Measurements from ENCODE around the gene LIMCH1. TPM values are rescaled to one million over a fixed set of nuclear protein-coding genes. Genes with fewer than 3 reads are reported as not detected.
"Not testable (repeated sequence)": the region's sequence is repeated elsewhere in the genome, so short reads cannot be mapped to it uniquely, and the experiment has no call there.

Gene LIMCH1
- total RNA-seq, 1 donor from 2014 or later: 53.8 TPM

DNA sequence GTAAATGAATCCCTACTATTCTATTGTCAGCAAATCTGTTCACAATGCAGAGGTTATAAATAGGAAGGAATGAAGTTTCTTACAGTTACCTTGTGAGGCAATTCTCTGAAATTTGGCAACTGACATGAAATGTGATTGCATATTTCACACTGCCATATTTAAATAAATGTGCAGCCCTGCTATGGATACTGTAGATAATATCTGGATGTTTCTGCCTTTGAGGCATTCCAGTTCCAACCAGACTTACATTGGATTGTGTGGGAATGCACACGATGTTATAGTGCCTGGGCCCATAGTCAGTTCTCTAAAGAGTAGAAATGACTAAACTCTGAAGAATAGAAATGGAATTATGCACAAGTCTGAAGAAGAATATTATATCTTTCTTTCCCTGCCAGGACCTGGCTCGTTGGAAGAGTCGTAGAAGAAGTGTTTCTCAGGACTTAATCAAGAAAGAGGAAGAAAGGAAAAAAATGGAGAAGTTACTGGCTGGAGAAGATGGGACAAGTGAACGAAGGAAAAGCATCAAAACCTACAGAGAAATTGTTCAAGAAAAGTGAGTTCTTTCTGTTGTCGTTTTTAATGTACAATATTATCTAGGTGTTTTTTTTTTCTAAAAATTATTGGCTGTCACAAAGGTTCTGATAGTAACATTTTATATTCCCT lies 107.9 kb downstream of the LIMCH1 start:
- no peak for DNase-seq

DNA sequence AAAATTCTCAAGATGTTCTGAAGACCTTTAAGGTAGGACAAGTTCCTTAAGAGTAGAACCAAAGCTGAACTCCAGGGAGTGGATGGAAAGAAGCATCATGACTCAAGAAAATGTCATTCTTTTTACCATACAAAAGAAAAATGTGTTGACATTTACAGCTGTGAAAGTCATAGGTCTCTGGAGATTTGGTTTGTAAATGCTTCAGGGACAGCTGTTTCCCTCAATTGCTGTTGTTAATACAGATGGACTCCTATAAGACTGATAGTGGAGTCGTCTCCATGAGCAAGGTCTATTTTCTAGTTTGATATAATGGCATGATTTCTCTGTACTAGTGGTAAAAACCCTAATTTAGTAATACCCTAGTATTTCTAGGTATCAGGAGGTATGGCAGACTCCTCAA lies 108.9 kb downstream of the LIMCH1 start:
- DNase-seq: no peak

DNA sequence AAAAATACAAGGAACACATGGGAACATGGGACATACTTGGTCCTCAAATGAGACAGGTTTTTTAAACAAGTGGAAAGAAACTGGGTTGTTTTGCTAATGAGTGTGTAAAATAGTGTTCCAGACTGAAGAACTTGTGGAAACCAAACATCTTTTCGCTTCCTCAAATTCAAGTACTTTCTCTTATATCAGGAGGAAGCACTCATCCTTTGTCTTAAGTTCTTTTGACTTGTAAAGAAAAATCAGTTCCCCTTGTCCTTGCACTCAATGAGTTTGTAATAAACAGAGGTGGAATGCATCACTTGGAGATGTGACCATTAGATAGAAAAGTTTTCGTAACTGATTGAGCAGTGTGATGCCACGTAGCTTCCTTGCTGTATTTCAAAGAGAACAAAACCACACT lies 109.4 kb downstream of the LIMCH1 start:
- no peak for DNase-seq

DNA sequence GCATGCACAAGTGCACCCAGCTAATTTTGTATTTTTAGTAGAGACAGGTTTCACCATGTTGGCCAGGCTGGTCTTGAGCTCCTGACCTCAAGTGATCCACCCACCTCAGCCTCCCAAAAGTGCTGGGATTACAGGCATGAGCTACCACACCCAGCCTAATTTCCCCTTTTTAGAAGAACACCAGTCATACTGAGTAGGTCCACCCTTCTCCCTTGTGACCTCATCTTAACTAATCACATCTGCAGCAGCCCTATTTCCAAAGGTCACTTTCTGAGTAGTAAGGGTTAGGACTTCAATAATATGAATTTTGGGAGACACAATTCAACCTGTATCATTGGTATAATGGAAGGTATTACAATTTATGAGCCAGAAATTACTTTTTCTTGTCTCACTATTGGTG lies 113.2 kb downstream of the LIMCH1 start:
- not testable (repeated sequence) for DNase-seq

DNA sequence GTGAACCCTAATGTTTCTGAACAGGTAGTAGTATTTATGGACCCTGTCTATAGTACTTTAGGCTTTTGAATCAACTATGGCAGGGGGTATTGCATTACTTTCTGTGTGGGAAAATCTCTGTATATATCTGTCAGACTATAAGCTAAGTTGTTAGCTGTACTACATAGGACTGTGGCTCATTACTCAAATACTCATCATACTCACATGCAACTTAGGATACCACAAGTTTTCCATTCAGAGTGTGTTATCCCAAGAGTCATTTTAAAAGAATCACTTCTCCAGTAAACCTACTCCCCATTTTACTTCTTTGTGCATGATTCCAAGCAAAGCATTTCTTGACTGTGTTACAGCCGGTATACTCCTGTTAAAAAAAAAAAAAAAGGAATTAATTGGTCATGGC lies 115.0 kb downstream of the LIMCH1 start:
- DNase-seq: no peak

DNA sequence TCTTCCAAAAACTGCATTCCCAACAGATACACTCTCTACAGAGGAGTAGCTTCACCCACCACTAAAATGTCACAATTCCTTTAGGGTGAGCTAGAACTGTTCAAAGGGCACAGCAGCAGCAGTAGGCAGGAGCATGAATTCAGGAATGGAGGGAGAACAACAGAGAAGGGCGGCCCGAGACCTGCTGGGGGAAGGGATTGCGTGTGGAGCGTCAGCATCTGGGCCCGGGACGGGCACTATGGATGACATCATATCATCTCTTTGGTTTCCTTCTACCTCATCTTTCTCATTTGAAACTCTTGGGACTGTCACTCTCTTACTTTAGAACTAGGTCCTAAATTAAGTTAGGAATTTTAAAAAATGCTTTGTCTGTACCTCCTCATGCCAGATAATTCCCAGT lies 115.6 kb downstream of the LIMCH1 start:
- no peak for DNase-seq

DNA sequence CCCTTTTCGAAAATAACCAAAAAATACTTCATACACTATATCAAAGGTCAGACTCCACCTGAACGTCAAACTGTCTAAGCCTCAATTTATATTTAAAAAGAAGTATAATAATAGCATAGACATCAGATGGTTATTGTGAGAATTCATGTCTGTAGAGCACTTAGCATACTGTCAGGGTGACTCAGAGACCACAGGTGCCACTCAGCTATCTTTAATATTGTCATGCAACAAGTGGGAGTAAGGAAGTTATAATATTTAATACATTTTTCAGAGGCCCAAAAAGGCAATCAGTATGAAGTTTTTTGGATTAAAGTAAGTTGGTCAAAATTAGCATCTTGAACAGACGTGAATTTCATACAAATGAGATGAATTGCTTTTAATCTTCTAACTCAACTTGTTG lies 117.2 kb downstream of the LIMCH1 start:
- DNase-seq: no peak

DNA sequence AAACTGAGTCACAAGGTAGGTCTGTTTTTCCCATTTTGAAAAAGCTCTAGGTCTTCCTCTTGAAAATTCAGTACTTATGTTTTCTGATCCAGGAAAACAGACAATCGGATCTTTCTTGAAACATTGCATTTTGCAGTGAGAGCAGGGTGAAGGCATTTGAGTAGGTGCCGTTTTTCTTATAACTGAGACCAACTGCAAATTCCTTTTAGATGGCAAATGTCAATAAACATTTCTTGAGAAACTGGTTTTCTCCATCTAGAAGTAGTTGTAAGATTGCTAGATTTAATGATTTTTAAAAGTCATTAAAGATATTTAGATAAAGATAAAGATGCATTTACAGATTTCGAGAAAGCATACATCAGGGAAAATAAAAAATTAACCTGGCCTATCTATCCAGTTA lies 118.1 kb downstream of the LIMCH1 start:
- DNase-seq: no peak

DNA sequence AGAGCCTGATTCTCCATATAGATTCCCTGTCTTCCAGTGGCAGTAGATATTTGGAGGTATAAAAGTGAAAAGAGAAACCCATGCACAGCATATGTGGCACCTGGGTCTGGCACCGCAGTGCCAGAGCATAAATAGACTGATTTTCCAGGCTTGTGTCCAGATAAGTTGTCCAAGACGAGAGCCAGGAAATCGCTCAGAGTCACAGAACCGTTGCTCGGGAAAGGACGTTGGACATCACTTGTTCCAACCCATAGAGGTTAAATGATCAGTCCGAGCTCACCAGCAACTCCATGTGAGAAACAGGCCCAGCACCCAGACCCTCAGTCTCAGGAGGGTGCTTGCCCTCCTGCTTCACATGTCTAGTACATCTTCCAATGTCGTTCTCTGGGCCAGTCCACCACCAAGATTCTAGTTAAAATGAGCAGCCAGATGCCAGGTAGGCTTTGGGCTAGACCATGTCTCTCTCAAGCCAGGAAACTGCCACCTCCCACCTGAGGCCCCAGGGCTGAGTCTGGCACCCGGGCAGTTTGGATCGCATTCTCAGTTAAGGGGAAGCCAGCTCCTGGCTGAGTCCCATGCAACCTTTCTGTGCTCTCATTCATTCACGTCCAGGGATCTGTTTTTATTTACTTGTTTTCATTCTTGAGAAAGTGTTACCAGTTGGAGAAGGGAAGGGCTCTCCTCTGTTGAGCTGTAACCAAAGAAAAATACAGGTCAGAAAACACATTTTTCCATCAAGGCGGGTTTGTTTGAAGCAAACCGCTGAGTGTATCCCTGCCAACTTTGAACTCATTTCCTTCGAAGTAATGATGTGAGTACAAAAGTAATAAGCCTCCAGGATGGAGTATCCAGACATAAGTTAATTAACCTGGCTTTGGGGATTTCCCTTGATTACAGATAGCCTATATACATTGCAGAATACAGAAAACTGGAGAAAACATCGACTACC lies 118.9 kb downstream of the LIMCH1 start:
- peak; percentile 21 for DNase-seq

DNA sequence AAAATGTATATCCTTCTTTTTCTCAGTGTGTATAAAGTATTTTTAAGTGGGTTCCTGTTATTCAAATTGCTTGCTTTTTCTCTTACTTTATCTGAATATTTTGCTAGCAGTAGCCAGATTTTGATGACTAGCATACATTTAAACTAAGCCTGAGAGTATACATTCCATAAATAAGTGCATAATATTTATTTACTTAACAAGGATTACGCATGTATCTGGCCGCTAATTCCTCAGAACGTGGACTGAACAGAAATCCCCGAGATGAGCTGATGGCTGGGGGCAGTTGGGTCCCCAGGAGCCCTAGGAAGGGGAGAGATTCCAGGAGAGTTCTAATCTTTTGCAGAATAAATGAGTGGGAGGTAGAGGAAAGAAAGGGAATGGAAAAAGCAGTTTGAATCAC lies 119.6 kb downstream of the LIMCH1 start:
- no peak for DNase-seq

DNA sequence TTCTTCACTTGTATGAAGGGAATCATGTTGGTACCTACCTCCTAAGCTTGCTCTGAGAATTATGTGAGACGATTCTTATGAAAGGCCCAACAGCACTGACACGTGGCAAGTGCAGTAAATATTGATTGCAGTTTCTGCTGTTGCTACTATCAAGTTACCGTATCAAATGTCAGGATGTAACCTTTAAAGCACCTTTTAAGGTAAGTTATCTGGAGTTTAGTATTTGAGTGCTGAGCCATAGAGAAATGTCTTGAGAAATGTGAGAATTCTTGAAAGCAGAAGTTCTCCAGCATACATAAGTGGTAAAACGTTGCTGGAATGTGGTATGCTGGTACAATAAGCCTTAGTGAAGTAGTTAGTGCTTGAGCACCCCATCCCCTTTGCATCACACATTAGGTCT lies 120.2 kb downstream of the LIMCH1 start:
- DNase-seq: no peak

DNA sequence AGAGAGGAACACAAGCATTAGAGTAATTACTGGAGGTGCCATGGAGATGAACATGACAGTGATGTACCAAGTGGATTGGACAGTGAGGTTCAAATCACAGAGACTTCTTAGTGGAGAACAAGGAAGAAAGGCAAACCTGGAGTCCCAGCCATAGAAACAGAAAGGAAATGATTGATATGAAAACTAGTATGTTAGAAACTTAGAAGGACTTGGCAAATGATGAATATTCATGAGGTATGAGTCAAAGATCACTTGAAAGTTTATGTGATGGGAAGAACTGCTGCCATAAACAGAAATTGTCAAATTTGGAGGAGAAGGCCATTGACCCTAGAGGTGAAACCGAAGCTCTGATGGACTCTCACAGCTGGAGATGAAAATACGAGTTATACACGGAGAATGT lies 122.4 kb downstream of the LIMCH1 start:
- no peak for DNase-seq

DNA sequence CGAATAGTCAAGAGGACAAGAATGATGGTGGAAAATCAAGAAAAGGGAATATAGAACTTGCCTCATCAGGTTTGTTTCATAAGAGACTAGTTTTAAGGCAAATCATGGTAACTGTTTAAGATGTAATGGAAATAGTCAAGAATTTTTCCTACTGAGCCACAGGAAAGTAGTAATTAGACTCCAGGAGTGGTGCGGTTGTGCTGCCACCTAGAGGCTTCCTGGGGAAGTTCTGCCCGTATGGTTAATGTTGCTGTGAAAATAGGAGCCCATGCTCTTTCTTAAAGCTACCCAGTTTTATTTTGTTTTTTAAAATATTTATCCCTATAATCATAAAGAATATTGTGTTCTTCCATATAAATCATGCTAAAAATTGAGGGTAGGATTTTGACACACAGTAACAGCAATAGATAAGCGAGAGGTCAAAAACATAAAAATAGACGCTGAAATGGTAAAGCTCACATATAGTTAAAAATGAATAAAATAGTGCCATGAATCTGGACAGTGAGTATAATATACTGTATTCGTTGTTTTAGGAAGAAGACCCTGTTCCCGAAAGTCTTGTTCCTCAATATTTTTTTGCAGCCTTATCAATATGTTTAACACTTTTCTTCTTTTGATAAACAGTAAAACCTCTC lies 123.6 kb downstream of the LIMCH1 start:
- peak; percentile 81 for DNase-seq

DNA sequence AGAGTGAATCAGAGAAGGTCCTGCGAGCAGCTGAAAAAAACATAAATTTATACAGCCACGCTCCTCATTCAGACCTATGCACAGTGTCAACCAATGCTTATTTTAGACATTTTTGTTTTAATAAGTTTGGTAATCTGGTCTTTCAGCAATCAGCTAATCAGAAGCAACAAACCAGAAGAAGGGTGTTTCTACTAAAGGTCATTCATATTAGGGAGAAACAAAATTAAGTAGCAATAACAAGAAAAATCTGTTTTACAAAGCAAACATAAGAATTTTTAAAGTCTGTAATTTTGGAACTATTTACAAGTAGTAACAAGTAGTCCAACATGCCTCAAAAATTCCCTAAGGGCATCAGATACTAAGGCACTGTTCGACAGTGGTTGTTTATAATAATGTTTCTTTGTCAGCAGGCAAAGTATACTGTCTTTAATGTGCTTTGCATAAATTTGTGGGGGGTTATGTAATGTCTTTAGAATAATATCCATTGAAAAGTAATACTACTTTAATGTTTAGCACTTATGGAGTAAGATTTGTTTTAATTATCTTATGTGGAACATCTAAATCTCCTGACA lies 127.8 kb downstream of the LIMCH1 start:
- DNase-seq: no peak

DNA sequence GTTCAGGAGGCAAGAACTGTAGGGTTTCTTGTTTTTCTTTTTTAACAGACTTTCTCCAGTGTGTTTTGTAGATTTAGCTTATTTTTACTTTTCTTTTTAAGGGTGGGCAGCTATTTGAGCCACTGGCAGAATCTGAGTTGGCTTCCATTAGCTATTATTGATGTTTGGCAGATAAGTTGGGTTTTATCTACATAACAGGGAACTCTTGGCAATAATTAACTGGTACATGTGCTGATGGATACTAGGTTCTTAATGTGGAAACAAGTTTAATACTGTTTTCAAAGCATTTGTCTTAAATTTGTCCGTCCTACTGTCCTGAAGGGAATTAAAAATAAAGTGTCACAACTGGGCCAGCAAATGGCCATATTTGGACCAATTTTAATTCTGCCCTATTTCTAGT lies 130.1 kb downstream of the LIMCH1 start:
- no peak for DNase-seq

DNA sequence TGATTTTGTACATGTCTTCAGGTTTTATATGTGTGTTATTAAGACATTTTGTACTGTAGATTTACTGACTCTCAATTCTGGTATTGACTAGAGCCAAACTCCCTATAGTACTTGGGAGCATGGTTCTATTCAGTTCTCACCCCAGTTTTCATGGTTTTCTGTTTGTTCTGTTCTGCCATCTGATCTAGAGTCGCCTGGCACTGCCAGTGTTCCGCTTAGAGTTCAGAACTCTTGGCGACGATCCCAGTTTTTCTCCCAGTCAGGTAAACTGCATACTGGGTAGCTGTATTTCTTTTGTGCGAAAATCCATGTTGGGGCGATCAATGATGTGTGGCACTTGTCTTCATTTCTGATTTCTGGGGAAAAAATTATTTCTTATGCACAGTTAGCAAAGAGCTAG lies 132.6 kb downstream of the LIMCH1 start:
- no peak for DNase-seq

DNA sequence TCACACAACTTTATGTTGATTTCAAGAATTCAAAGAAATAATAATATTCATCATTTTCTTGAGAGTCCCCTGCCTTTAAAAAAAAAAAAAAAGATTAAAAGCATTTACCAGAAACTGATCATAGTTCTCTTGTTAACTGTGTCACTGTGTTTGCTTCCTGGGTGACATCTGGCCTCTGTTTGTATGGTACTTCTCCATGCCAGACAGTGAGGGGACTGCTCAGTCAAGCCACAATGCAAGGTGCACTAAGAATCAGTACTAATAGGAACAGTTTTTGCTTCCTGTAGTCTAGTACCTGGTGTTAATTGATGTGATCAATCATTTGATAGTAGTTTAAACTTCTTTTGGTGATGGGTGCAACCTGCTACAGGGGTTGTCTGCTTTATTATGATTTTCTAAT lies 133.0 kb downstream of the LIMCH1 start:
- no peak for DNase-seq

DNA sequence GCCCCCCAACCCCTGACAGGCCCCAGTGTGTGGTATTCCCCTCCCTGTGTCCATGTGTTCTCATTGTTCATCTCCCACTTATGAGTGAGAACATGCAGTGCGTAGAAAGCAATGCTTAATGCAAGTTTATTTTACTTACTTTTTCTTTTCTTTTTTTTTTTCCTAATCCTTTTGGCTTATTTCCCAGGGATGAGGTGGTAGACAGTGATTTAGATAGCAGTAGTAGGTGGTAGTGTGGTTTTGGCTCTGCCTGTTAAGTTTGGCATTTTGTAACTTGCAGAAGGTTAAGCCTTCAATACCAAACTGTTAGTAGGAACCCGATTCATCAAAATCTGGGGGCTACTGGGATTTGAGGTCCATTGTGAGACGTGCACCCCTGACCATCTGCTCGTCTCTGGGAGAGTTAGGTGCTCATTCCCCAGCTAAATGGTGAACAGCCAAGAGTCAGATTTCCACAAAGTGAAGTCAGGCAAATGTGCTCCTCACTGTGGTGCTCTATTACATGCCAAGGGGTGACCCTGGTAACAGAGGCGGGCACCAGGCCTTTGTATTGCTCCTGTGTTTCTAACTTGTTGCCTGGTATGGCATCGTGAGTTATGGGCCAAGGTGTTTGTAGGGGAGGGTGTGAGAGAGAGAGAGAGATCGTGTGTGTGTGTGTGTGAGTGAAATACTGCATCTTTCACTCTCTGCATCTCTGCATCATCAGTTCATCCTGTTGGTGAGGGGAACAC lies 140.3 kb downstream of the LIMCH1 start:
- no peak for DNase-seq

DNA sequence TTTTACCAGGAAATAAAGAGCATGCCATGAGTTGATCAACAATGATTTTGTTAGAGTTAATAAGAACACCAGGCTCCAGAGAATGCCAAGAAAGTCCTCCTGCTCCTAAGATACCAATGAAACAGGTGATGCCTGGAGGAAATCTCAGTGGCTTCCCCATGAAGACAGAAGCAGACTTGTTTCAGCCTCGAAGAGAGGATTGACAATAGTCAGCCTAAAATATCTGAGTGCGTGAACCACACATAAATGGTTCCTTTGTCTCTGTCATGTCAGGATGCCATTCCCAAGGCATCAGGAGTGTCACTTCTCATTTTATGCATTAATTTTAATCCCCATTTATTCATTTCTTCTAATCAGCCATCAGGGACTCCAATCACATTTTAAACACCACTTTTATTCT lies 141.0 kb downstream of the LIMCH1 start:
- DNase-seq: no peak

DNA sequence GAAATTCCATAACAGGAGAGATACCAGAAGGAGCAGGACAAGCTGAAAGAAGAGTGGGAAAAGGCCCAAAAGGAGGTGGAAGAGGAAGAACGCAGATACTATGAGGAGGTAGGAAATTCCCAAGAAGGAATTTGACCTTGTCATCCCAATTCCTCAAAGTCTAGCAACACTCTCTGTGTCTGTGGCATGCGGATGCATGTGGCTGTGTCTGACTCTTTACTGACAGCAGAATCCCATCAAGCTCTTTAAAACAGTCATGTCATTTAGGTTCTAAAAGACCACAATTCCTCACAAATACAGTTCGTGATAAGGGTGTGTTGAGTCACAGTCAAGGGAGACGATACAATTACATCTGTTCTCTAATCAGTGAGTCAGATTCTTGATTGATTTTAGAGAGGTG lies 142.0 kb downstream of the LIMCH1 start:
- DNase-seq: no peak

DNA sequence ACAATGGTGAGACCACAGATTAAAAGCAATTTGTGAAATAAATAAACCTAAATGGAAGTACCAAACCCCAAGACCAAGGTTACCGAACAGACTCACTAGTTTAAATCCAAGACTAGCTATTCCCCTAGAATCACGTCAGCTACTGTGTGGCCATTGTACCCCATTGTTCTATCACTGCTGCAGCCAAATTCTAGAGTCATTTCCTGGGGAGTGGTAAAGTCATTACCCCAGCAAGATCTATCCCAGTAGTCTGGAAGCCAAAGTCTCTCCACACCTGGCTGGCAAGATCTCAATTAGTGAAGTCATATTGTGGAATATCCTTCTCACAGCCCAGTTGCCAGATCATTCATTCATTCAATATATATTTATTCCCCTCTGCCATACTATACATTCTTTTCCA lies 143.1 kb downstream of the LIMCH1 start:
- DNase-seq: no peak

DNA sequence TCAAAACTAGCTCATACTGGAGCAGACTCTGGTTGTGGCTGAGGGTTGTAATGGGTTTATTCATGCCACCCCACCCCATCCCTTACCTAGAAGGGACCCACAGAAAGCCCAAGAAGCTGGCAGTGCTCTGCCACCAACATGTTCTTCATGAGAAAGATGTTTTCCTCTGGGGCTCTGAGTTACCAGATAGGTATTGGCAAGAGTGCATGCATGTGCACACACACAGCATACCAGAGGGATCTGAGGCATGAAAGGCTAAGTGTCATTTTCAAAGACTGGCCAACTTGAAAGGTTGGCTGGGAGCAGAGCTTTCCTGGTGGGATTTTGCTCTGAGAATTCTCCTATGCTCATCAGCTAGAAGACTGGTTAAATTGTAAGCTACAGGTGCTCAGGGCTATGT lies 145.4 kb downstream of the LIMCH1 start:
- no peak for DNase-seq

DNA sequence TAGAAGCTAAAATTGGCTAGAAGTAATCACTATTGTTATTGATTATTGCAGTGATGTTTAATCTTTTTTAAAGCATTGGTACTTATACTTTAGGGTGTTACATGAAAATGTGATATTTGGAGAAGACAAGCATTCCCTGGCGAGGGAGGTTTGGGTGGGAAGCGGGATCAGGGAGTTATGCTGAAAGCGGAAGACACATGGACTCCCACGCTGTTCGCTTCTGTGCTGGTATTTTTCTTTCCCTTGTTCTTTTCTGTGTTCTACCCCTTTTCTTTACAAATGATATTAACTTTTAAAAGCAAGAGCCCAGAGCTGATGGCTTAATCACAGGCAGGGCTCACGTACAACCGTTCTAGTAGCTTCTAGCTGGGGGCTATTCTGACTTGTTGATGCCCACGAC lies 148.9 kb downstream of the LIMCH1 start:
- DNase-seq: no peak
